MV-4-11 (cell line): ENCODE data around the gene LIMCH1.

ENCODE experiments used
- DNase-seq: peaks from one replicate; lab custom pipeline; 2025; lab: John Stamatoyannopoulos, UW

LIMCH1 gene

GRCh38 chr4:41602886-41603498, 65.0 kb downstream of the LIMCH1 start:
- no peak for DNase-seq

- no peak for DNase-seq
These were observed 71.9 kb downstream of the LIMCH1 start for GRCh38 chr4:41609851-41610250.

- no peak for DNase-seq
These were observed 72.5 kb downstream of the LIMCH1 start for GRCh38 chr4:41610474-41610873.

GRCh38 chr4:41611124-41611838, 73.3 kb downstream of the LIMCH1 start:
- DNase-seq: no peak

GRCh38 chr4:41611881-41612871, 74.2 kb downstream of the LIMCH1 start:
- DNase-seq: no peak

GRCh38 chr4:41613386-41613785, 75.4 kb downstream of the LIMCH1 start:
- DNase-seq: no peak

GRCh38 chr4:41613821-41614220, 75.9 kb downstream of the LIMCH1 start:
- no peak for DNase-seq

GRCh38 chr4:41614519-41614918, 76.6 kb downstream of the LIMCH1 start:
- DNase-seq: no peak

- DNase-seq: no peak
These were observed 81.2 kb downstream of the LIMCH1 start for GRCh38 chr4:41619161-41619560.

- DNase-seq: no peak
These were observed 82.8 kb downstream of the LIMCH1 start for GRCh38 chr4:41620594-41621256.

- DNase-seq: no peak
These were observed 84.8 kb downstream of the LIMCH1 start for GRCh38 chr4:41622787-41623186.

- no peak for DNase-seq
These were observed 86.8 kb downstream of the LIMCH1 start for GRCh38 chr4:41624765-41625164.

- DNase-seq: no peak
These were observed 87.6 kb downstream of the LIMCH1 start for GRCh38 chr4:41625531-41625930.

- DNase-seq: no peak
These were observed 91.0 kb downstream of the LIMCH1 start for GRCh38 chr4:41628936-41629335.

- no peak for DNase-seq
These were observed 93.6 kb downstream of the LIMCH1 start for GRCh38 chr4:41631523-41631922.

- DNase-seq: no peak
These were observed 94.6 kb downstream of the LIMCH1 start for GRCh38 chr4:41632481-41633073.

- DNase-seq: no peak
These were observed 95.4 kb downstream of the LIMCH1 start for GRCh38 chr4:41633321-41633720.

- no peak for DNase-seq
These were observed 97.5 kb downstream of the LIMCH1 start for GRCh38 chr4:41635441-41635840.

GRCh38 chr4:41638203-41638602, 100.2 kb downstream of the LIMCH1 start:
- DNase-seq: no peak

- no peak for DNase-seq
These were observed 100.9 kb downstream of the LIMCH1 start for GRCh38 chr4:41638866-41639265.

- DNase-seq: no peak
These were observed 101.3 kb downstream of the LIMCH1 start for GRCh38 chr4:41639291-41639690.

GRCh38 chr4:41640906-41641305, 102.9 kb downstream of the LIMCH1 start:
- DNase-seq: no peak
